ENCODE data around the gene SLC39A8.

DNA sequence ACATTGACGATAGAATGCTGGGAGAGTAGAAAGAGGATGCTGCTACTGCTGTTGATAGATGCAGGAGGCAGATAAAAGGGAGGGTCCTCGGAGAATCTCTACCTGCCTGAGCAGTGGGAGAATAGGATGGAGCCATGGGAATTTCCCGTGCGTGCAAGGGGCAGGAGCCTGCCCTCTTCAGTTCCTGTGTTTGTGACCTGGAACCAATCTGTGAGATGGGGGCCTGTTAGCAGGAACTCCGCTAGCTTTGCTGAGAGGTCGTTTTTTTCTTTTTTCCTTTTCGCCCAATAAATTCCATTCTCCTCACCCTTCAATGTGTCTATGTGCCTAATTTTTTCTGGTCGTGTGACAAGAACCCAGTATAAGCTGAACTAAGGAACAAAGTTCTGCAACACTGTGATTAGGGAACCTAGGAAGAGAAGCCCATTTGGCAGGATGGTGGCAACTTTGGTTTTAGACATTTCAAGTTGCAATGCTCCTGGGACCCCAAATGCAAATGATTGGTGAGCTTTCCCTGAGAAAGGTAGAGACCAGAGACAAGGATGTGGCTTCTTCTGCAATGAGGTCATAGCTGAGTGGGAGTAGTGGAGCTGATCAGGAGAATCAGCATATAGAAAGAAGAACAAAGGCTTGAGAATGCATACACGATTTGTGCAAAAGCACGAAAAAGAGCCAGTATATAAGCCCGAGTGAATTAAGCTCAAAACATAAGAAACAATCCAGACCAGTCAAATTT is 23.9 kb downstream of the SLC39A8 start:
- TF ChIP-seq RAD21 (IDR thresholded peaks at IDR 0.05): no peak
- TF ChIP-seq, protein P1, sequence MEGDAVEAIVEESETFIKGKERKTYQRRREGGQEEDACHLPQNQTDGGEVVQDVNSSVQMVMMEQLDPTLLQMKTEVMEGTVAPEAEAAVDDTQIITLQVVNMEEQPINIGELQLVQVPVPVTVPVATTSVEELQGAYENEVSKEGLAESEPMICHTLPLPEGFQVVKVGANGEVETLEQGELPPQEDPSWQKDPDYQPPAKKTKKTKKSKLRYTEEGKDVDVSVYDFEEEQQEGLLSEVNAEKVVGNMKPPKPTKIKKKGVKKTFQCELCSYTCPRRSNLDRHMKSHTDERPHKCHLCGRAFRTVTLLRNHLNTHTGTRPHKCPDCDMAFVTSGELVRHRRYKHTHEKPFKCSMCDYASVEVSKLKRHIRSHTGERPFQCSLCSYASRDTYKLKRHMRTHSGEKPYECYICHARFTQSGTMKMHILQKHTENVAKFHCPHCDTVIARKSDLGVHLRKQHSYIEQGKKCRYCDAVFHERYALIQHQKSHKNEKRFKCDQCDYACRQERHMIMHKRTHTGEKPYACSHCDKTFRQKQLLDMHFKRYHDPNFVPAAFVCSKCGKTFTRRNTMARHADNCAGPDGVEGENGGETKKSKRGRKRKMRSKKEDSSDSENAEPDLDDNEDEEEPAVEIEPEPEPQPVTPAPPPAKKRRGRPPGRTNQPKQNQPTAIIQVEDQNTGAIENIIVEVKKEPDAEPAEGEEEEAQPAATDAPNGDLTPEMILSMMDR (IDR thresholded peaks at IDR 0.05; ENCODE audit: low read depth, low read length, missing input control): no peak
- TF ChIP-seq, protein P2, sequence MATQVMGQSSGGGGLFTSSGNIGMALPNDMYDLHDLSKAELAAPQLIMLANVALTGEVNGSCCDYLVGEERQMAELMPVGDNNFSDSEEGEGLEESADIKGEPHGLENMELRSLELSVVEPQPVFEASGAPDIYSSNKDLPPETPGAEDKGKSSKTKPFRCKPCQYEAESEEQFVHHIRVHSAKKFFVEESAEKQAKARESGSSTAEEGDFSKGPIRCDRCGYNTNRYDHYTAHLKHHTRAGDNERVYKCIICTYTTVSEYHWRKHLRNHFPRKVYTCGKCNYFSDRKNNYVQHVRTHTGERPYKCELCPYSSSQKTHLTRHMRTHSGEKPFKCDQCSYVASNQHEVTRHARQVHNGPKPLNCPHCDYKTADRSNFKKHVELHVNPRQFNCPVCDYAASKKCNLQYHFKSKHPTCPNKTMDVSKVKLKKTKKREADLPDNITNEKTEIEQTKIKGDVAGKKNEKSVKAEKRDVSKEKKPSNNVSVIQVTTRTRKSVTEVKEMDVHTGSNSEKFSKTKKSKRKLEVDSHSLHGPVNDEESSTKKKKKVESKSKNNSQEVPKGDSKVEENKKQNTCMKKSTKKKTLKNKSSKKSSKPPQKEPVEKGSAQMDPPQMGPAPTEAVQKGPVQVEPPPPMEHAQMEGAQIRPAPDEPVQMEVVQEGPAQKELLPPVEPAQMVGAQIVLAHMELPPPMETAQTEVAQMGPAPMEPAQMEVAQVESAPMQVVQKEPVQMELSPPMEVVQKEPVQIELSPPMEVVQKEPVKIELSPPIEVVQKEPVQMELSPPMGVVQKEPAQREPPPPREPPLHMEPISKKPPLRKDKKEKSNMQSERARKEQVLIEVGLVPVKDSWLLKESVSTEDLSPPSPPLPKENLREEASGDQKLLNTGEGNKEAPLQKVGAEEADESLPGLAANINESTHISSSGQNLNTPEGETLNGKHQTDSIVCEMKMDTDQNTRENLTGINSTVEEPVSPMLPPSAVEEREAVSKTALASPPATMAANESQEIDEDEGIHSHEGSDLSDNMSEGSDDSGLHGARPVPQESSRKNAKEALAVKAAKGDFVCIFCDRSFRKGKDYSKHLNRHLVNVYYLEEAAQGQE (IDR thresholded peaks at IDR 0.05): no peak
- TF ChIP-seq TAF1 (conservative IDR thresholded peaks at IDR 0.05): no peak
